Testis (tissue), 3 donors: Measurements from ENCODE around the gene MPO. TPM values are rescaled to one million over a fixed set of nuclear protein-coding genes. Genes with fewer than 3 reads are reported as not detected.

Experiments
- DNase-seq: peaks from one replicate; pipeline ENCODE4 v3.0.0-alpha.2; 2019
- H3K27ac ChIP-seq, 2 donors: fragments of 200-600 bp; sonication (generic); one replicate each; pipeline ENCODE4 v1.5.1; 2019
- H3K27me3 ChIP-seq: fragments of 200-600 bp; sonication (generic); one replicate; pipeline ENCODE4 v1.5.1; 2019
- H3K36me3 ChIP-seq: fragments of 200-600 bp; sonication (generic); one replicate; pipeline ENCODE4 v1.5.1; 2017; ENCODE audit warnings: low read depth; ENCODE audit errors: missing control alignments
- H3K4me1 ChIP-seq: fragments of 200-600 bp; sonication (generic); one replicate; pipeline ENCODE4 v1.5.1; 2019
- H3K4me3 ChIP-seq, 2 donors: fragments of 200-600 bp; sonication (generic); one replicate each; pipeline ENCODE4 v1.5.1; 2017 to 2019
- H3K9me3 ChIP-seq: fragments of 200-600 bp; sonication (generic); one replicate; pipeline ENCODE4 v1.5.1; 2017
- POLR2A ChIP-seq: fragments of 450-650 bp; IDR thresholded peaks from one replicate; pipeline ENCODE4 v1.6.1; 2017; ENCODE audit warnings: antibody characterized with exemption, mild to moderate bottlenecking, moderate library complexity
- WGBS, 2 donors: methylation state at CpG; one replicate each; pipeline ENCODE4 v1.1.5; 2018; 5-methylcytosine and 5-hydroxymethylcytosine counted together
- intact Hi-C: fragments of 100-400 bp; cut with DNase I; formaldehyde crosslinking; loops from one replicate; pipeline ENCODE4 v1.15.1; 2023; ENCODE audit warnings: low total_unique reads
- polyA plus RNA-seq: library from polyadenylated mRNA; stranded (reverse); fragments of 350-450 nt; fragmentation: Illumina TruSeq; extraction: RNeasy Lipid Tissue Mini Kit (QIAGEN cat#74804); gene quantifications from one replicate; pipeline ENCODE4 v1.2.3, GENCODE V29; 2014; ENCODE audit warnings: low read depth, low replicate concordance; ENCODE audit not compliant: insufficient read depth
- total RNA-seq, 2 donors: library from RNA; depleted of rRNA; stranded (reverse); fragments of >200 nt; gene quantifications; one replicate each; pipeline ENCODE4 v1.2.3, GENCODE V29; 2016
- TF ChIP-seq, protein P1 (sequence below), 3 experiments: fragments of 450-650 bp in 2 of 3; fragments of 200-600 bp in 1 of 3; sonication (generic) in 1 of 3; IDR thresholded peaks; one replicate each; pipeline ENCODE4 v1.5.1; 2016 to 2019; ENCODE audit warnings: antibody characterized with exemption in 3 of 3, mild to moderate bottlenecking in 2 of 3, moderate library complexity in 1 of 3

The MPO gene
- total and polyA plus RNA-seq, 3 donors from 2014 or later = 0.87 to 1.1 (median 0.87) TPM

DNA sequence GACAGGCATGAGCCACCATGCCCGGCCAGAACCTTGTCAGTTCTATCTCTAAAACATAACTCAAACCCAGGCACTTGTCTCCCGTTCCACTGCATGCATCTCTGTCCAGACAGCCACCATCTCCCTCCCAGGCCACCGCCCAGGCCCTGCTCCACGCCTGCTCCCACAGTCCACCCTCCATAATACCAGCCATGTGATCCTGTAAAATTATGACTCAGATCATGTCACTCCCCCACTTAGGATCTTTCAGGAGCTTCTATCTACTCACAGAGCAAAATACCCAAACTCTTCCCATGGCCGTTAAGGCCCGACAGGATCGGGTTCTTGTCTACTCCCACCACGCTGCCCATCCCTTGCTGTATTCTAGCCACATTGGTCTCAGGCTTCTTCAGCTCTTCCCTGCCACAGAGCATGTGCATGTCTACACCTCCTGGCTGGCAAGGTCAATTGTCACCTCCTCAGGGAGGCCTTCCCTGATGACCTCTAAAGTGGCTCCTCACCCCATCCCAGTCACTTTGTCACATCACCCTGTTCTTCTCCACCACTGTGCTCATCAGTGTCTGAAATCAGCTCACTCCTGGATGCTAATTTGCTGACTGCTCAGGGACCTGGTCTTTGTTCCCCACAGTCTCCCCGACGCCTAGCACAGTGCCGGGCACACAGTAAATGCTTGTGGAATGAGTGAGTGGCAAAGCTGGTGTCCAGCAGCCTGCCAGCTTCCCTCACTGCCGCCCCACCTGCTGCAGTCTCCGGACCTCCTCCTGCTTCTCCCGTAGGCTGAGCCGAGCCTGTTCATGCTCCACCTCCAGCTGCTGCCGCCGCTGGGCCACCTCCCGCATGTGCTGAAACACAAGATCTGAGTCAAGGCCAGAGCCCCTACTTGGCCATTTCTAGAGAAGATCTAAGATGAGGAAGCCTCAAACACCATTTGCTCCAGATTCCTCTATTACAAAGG, 41.1 kb upstream of the MPO start:
- Histone ChIP-seq H3K27ac (no peak overlapping the region), H3K36me3 (no peaks in the 10 kb centered on the region), H3K9me3 (no peaks in the 10 kb centered on the region), H3K27me3 (no peaks in the 10 kb centered on the region), H3K4me1 (peaks cover 8% of the 10 kb centered on the region), H3K4me3 (no peak overlapping the region)
- WGBS, 2 donors = 86 to 88% methylated on average over 18 of the region's 18 CpGs
- intact Hi-C loops = no loop called here
- DNase-seq = no peak
- TF ChIP-seq, protein P1, sequence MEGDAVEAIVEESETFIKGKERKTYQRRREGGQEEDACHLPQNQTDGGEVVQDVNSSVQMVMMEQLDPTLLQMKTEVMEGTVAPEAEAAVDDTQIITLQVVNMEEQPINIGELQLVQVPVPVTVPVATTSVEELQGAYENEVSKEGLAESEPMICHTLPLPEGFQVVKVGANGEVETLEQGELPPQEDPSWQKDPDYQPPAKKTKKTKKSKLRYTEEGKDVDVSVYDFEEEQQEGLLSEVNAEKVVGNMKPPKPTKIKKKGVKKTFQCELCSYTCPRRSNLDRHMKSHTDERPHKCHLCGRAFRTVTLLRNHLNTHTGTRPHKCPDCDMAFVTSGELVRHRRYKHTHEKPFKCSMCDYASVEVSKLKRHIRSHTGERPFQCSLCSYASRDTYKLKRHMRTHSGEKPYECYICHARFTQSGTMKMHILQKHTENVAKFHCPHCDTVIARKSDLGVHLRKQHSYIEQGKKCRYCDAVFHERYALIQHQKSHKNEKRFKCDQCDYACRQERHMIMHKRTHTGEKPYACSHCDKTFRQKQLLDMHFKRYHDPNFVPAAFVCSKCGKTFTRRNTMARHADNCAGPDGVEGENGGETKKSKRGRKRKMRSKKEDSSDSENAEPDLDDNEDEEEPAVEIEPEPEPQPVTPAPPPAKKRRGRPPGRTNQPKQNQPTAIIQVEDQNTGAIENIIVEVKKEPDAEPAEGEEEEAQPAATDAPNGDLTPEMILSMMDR (IDR thresholded peaks at IDR 0.05) = no peak
- TF ChIP-seq POLR2A = no peak

DNA sequence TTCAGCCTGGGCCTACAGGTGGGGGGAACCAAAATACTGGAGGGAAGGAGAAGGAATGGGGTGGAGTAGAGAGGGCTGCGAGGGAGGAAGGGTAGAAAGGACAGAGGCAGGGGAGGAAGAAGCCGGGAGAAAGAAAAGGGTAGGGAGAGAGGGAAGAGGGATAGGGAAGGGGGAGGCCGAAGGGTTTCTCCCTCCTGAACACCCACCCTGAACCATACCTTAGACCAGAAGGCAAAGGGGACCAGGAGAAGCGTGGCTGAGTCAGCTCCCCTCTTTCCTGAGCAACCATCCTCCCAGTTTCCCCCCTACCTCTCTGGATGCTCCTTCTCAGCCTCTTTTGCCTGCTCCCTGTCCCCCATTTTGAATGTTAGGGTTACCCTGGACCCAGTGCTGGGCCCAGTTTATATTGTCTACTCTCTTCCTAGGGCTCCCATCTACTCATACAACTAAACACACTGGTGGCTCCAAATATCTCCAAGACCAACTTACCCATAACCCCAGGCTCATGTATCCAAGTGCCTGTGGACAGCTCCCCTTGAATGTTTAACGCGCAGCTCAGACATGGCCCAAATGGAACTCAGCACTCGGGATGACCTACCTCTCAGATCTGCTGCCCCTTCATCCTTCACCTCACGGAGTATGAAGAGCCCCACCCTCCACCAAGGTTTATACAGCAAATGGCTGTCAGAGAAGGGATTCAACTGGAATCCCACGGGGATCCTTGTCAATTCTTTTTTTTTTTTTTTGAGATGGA, 40.0 kb upstream of the MPO start:
- Histone ChIP-seq H3K4me1 (peaks cover 8% of the 10 kb centered on the region), H3K4me3 (no peak overlapping the region), H3K27me3 (no peaks in the 10 kb centered on the region), H3K9me3 (no peaks in the 10 kb centered on the region), H3K27ac (no peak overlapping the region), H3K36me3 (no peaks in the 10 kb centered on the region)
- intact Hi-C loops = no loop called here
- TF ChIP-seq POLR2A = no peak
- TF ChIP-seq, protein P1 (IDR thresholded peaks at IDR 0.05) = no peak
- WGBS, 2 donors = 91 to 94% methylated on average over 9 of the region's 9 CpGs
- no peak for DNase-seq

DNA sequence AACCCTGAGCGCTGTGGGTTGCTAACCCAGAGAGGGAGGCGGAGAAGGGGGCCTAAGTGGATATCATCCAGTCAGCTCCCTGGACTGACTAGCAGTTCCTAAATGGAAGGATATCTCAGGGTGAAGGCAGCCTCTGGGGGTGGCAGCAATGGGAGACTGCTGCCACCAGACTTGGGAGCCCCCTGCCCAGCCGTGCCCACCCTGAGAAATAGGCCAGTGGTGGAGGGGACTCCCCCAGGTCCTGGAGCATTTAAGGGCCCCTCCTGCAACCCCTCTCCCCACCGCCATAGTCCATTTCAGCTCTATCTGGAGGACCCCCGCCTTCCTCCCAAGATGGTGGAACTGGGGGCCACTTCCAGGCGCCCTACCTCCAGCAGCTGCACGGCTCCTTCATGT, 39.4 kb upstream of the MPO start:
- peaks cover 6% of the 10 kb centered on the region for H3K4me1 ChIP-seq
- H3K27me3 ChIP-seq = no peaks in the 10 kb centered on the region
- intact Hi-C loops = no loop called here
- DNase-seq = no peak
- 94 to 95% methylated on average over 7 of the region's 7 CpGs for WGBS, 2 donors
- no peak overlapping the region for H3K4me3 ChIP-seq
- H3K36me3 ChIP-seq = no peaks in the 10 kb centered on the region
- no peak overlapping the region for H3K27ac ChIP-seq
- no peaks in the 10 kb centered on the region for H3K9me3 ChIP-seq
- TF ChIP-seq, protein P1 (IDR thresholded peaks at IDR 0.05) = no peak
- TF ChIP-seq POLR2A = no peak

DNA sequence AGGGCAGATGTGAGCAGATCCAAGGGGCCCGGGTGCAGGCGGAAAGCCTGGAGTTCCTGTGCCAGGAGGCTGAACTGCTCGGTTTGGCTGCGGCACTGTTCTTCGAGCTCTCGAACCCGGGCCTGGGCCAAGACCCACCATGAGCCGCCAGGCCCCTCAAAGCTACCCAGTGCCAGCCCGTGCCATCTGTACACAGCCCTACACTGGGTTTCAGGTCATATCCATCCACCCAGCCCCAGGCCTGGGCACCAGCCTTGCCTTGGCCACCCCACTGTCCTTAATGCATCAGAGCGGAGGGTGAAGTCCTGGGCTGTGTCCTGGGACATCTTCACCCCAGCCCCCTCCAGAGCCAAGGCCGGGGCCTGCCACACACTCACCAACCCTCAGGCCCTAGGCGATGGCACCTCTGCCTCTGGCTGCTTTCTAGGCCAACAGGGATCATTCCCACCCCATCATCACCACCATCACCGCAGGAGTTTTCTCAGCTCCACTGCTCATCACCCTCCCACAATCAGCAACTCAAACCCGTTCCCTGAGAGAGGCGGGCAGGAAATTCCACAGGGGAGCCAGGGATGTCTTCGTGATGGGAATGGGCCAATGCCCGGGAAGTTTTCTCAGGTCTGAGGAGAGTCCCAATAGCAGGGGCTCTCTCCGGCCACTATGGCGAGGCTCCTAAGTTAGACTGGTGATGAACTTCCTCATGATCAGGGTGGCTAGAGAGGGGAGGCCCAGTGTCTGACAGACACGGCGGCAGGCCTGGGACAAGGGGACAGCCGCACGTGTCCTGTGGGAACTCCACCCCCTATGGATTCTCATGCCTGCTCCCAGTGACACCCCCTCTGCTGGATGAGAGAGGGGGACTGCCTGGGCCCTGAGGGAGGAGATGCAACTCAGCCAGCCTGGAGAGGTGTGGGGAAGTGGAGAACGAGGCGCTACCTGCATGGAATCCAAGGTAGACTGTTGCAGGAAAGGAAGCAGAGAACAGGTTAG, 38.7 kb upstream of the MPO start:
- Histone ChIP-seq H3K4me1 (no peaks in the 10 kb centered on the region), H3K27me3 (no peaks in the 10 kb centered on the region), H3K9me3 (no peaks in the 10 kb centered on the region), H3K36me3 (no peaks in the 10 kb centered on the region), H3K27ac (no peak overlapping the region), H3K4me3 (no peak overlapping the region)
- TF ChIP-seq POLR2A = no peak
- TF ChIP-seq, protein P1 (IDR thresholded peaks at IDR 0.05) = no peak
- DNase-seq = no peak
- intact Hi-C loops = no loop called here
- 86 to 92% methylated on average over 14 to 25 of the region's 25 CpGs for WGBS, 2 donors
